Kidney tubule cell (primary cell): ENCODE data around the gene DLG2.
"Not testable (repeated sequence)": the region's sequence is repeated elsewhere in the genome, so short reads cannot be mapped to it uniquely, and the experiment has no call there.

Experiments
- DNase-seq: peaks from one replicate; pipeline ENCODE4 v3.0.0-alpha.2; 2018; ENCODE audit warnings: low spot score

The DLG2 gene

GRCh38 chr11:85229723-85230122, 397.4 kb downstream of the DLG2 start:
- DNase-seq, result not testable (repeated sequence)

- DNase-seq, result no peak
Measured at GRCh38 chr11:85196968-85197367, 430.2 kb downstream of the DLG2 start.

- no peak for DNase-seq
Measured at GRCh38 chr11:85195934-85196333, 431.2 kb downstream of the DLG2 start.

- no peak for DNase-seq
Measured at GRCh38 chr11:85187992-85188391, 439.2 kb downstream of the DLG2 start.

- no peak for DNase-seq
Measured at GRCh38 chr11:85184721-85185120, 442.4 kb downstream of the DLG2 start.

- peak; percentile 31 for DNase-seq
Measured at GRCh38 chr11:85182441-85183387, 444.4 kb downstream of the DLG2 start.

- DNase-seq, result no peak
Measured at GRCh38 chr11:85180528-85180927, 446.6 kb downstream of the DLG2 start.

GRCh38 chr11:85171648-85172257, 455.4 kb downstream of the DLG2 start:
- peak; percentile 7 for DNase-seq

- DNase-seq, result peak; percentile 81
Measured at GRCh38 chr11:85170184-85170583, 457.0 kb downstream of the DLG2 start.

GRCh38 chr11:85167471-85167870, 459.7 kb downstream of the DLG2 start:
- no peak for DNase-seq

- no peak for DNase-seq
Measured at GRCh38 chr11:85167038-85167437, 460.1 kb downstream of the DLG2 start.

GRCh38 chr11:85165819-85166218, 461.3 kb downstream of the DLG2 start:
- no peak for DNase-seq

- DNase-seq, result no peak
Measured at GRCh38 chr11:85164743-85165142, 462.4 kb downstream of the DLG2 start.

- no peak for DNase-seq
Measured at GRCh38 chr11:85154294-85154693, 472.9 kb downstream of the DLG2 start.

GRCh38 chr11:85137597-85137996, 489.5 kb downstream of the DLG2 start:
- no peak for DNase-seq

- DNase-seq, result no peak
Measured at GRCh38 chr11:85133636-85134035, 493.5 kb downstream of the DLG2 start.

GRCh38 chr11:85132851-85133585, 494.1 kb downstream of the DLG2 start:
- DNase-seq, result no peak

- DNase-seq, result no peak
Measured at GRCh38 chr11:85127349-85127748, 499.8 kb downstream of the DLG2 start.

GRCh38 chr11:85123752-85124231, 503.4 kb downstream of the DLG2 start:
- peak; percentile 43 for DNase-seq

GRCh38 chr11:85118151-85118550, 509.0 kb downstream of the DLG2 start:
- no peak for DNase-seq

GRCh38 chr11:85115798-85116197, 511.3 kb downstream of the DLG2 start:
- DNase-seq, result peak; percentile 35

- no peak for DNase-seq
Measured at GRCh38 chr11:85114786-85115185, 512.4 kb downstream of the DLG2 start.
